NCI-H1694 (cell line): ENCODE data around the gene PRKCH.

ENCODE experiments used
- DNase-seq: peaks from one replicate; lab custom pipeline; 2025; lab: John Stamatoyannopoulos, UW

PRKCH gene

GRCh38 chr14:61429316-61429715, 107.9 kb downstream of the PRKCH start:
- peak; percentile 21 for DNase-seq

- no peak for DNase-seq
Measured at GRCh38 chr14:61430066-61430757, 108.8 kb downstream of the PRKCH start.

GRCh38 chr14:61433169-61433568, 111.8 kb downstream of the PRKCH start:
- no peak for DNase-seq

- no peak for DNase-seq
Measured at GRCh38 chr14:61433828-61434227, 112.4 kb downstream of the PRKCH start.

- DNase-seq, result no peak
Measured at GRCh38 chr14:61434311-61434710, 112.9 kb downstream of the PRKCH start.

GRCh38 chr14:61435563-61436337, 114.4 kb downstream of the PRKCH start:
- DNase-seq, result no peak

GRCh38 chr14:61437381-61437780, 116.0 kb downstream of the PRKCH start:
- no peak for DNase-seq

GRCh38 chr14:61438036-61438435, 116.7 kb downstream of the PRKCH start:
- DNase-seq, result no peak

- no peak for DNase-seq
Measured at GRCh38 chr14:61438497-61438859, 117.1 kb downstream of the PRKCH start.

- DNase-seq, result no peak
Measured at GRCh38 chr14:61438860-61439765, 117.7 kb downstream of the PRKCH start.

- DNase-seq, result no peak
Measured at GRCh38 chr14:61439779-61440418, 118.5 kb downstream of the PRKCH start.

GRCh38 chr14:61443481-61443880, 122.1 kb downstream of the PRKCH start:
- no peak for DNase-seq

- no peak for DNase-seq
Measured at GRCh38 chr14:61444215-61444768, 122.9 kb downstream of the PRKCH start.

- DNase-seq, result no peak
Measured at GRCh38 chr14:61451491-61451890, 130.1 kb downstream of the PRKCH start.

- no peak for DNase-seq
Measured at GRCh38 chr14:61451891-61452400, 130.6 kb downstream of the PRKCH start.

- no peak for DNase-seq
Measured at GRCh38 chr14:61452452-61452851, 131.1 kb downstream of the PRKCH start.

GRCh38 chr14:61453103-61453767, 131.9 kb downstream of the PRKCH start:
- no peak for DNase-seq

- DNase-seq, result peak; percentile 23
Measured at GRCh38 chr14:61454545-61454944, 133.2 kb downstream of the PRKCH start.

- DNase-seq, result no peak
Measured at GRCh38 chr14:61455351-61455750, 134.0 kb downstream of the PRKCH start.

- DNase-seq, result peak; percentile 93
Measured at GRCh38 chr14:61456720-61457119, 135.3 kb downstream of the PRKCH start.

GRCh38 chr14:61458766-61459165, 137.4 kb downstream of the PRKCH start:
- DNase-seq, result no peak
